Prostate gland (tissue), 2 donors: Measurements from ENCODE around the gene ABL2.

Experiments
- POLR2A ChIP-seq: fragments of 450-650 bp; IDR thresholded peaks from one replicate; pipeline ENCODE4 v1.6.1; 2016; ENCODE audit warnings: antibody characterized with exemption, mild to moderate bottlenecking
- TF ChIP-seq, protein P1 (sequence below), 4 experiments: fragments of 200-600 bp in 2 of 4; fragments of 450-650 bp in 2 of 4; sonication (generic) in 2 of 4; IDR thresholded peaks; 1 replicate in 3 of 4; 2 replicates in 1 of 4; pipeline ENCODE4 v1.5.1; 2016 to 2019; ENCODE audit warnings: antibody characterized with exemption in 4 of 4, mild to moderate bottlenecking in 2 of 4, moderate library complexity in 2 of 4

DNA sequence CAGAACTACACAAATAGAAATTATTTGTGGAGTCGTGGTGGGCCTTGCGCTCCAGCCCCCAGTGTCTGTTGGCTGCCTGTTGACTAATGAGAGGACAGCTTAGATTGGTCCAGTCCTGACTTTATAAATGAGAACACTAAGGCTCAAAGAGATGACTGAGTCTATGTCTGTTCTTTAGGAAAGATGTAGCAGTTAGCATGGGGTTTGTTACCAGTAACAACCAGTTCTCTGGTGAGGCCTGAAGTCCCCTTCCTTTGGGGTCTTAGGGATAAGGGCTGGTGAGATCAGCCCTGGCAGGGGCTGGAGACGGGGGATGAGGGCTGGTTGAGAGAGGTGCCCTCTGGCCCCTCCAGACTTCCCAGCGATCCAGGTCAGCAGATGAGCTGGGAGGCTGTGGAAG is 138.6 kb downstream of the ABL2 start:
- TF ChIP-seq, protein P1, sequence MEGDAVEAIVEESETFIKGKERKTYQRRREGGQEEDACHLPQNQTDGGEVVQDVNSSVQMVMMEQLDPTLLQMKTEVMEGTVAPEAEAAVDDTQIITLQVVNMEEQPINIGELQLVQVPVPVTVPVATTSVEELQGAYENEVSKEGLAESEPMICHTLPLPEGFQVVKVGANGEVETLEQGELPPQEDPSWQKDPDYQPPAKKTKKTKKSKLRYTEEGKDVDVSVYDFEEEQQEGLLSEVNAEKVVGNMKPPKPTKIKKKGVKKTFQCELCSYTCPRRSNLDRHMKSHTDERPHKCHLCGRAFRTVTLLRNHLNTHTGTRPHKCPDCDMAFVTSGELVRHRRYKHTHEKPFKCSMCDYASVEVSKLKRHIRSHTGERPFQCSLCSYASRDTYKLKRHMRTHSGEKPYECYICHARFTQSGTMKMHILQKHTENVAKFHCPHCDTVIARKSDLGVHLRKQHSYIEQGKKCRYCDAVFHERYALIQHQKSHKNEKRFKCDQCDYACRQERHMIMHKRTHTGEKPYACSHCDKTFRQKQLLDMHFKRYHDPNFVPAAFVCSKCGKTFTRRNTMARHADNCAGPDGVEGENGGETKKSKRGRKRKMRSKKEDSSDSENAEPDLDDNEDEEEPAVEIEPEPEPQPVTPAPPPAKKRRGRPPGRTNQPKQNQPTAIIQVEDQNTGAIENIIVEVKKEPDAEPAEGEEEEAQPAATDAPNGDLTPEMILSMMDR (IDR thresholded peaks at IDR 0.05), result no peak
- no peak for TF ChIP-seq POLR2A
